Ovary (tissue), 3 donors: ENCODE results near the gene PSMB10.

Source experiments
- CTCF ChIP-seq, 3 donors: fragments of 450-650 bp in 2 of 3; fragments of 200-600 bp in 1 of 3; IDR thresholded peaks; one replicate each; pipeline versions ENCODE4 v1.5.1 to v1.8.0; 2016 to 2022; ENCODE audit warnings: antibody characterized with exemption in 3 of 3, mild to moderate bottlenecking in 1 of 3
- EP300 ChIP-seq: sonication (generic); formaldehyde crosslinking; IDR thresholded peaks from one replicate; pipeline ENCODE4 v1.6.1; 2017; ENCODE audit warnings: antibody characterized with exemption
- POLR2A ChIP-seq: fragments of 450-650 bp; IDR thresholded peaks from one replicate; pipeline ENCODE4 v1.6.1; 2017; ENCODE audit warnings: antibody characterized with exemption, mild to moderate bottlenecking, moderate library complexity
- donor health status: DM: no; HTN: no; CAD: no.

- TF ChIP-seq CTCF (IDR thresholded peaks at IDR 0.05) (no peak), EP300 (no peak), POLR2A (no peak)
These were observed 6.6 kb upstream of the PSMB10 start for GRCh38 chr16:67943256-67943618.
